NT2/D1 (cell line): ENCODE data around the gene CARD19.

Experiments
- DNase-seq: peaks from one replicate; pipeline ENCODE4 v3.0.0-alpha.2; 2011; ENCODE audit warnings: low read depth, low spot score
- H3K27me3 ChIP-seq: 2 replicates; pipeline ENCODE4 v1.6.0; 2011; ENCODE audit warnings: mild to moderate bottlenecking; ENCODE audit not compliant: insufficient read length, insufficient read depth
- H3K36me3 ChIP-seq: 2 replicates; pipeline ENCODE4 v1.6.1; 2011; ENCODE audit warnings: mild to moderate bottlenecking, low read length, mixed read lengths; ENCODE audit not compliant: insufficient read depth, insufficient read length
- H3K4me1 ChIP-seq: 2 replicates; pipeline ENCODE4 v1.5.1; 2011; ENCODE audit not compliant: insufficient read depth, insufficient read length
- H3K4me3 ChIP-seq: 2 replicates; pipeline ENCODE4 v1.5.1; 2011; ENCODE audit warnings: low read depth; ENCODE audit not compliant: insufficient read length
- H3K9ac ChIP-seq: 2 replicates; pipeline ENCODE4 v1.6.0; 2011; ENCODE audit warnings: low read depth; ENCODE audit not compliant: insufficient read length
- H3K9me3 ChIP-seq: 2 replicates; pipeline ENCODE4 v1.5.1; 2011; ENCODE audit warnings: mild to moderate bottlenecking, low read length; ENCODE audit not compliant: insufficient read depth
- SUZ12 ChIP-seq: IDR thresholded peaks from 2 replicates; pipeline ENCODE4 v1.6.1; 2011; ENCODE audit not compliant: insufficient read length, insufficient read depth; ENCODE audit errors: extremely low read depth
- YY1 ChIP-seq: IDR thresholded peaks from 2 replicates; pipeline ENCODE4 v1.6.1; 2011; ENCODE audit not compliant: insufficient read length, insufficient read depth
- ZNF274 ChIP-seq: IDR thresholded peaks from 2 replicates; pipeline ENCODE4 v1.6.1; 2011; ENCODE audit warnings: mild to moderate bottlenecking, low read depth, low read length

The CARD19 gene

DNA sequence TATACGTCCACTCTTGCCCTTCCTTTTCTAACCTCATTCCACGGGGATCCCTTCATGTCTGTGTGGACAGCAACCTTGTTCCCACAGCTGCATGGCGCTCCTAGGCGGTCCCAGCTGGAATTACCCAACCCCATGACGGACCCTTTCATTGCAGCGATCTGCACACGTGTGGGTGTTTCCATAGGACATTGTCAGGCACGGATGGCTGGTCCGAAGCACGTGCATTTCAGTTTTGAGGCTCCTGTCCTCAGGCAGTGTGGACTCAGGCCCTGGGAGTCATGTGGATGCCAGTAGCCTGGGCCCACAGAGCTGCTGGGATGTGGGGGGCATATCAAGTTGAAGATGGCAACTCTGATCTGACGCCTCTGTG lies 15.0 kb downstream of the CARD19 start:
- H3K9me3 ChIP-seq = no peaks in the 10 kb centered on the region
- TF ChIP-seq YY1 (no peak), SUZ12 (no peak), ZNF274 (no peak)
- no peaks in the 10 kb centered on the region for H3K27me3 ChIP-seq
- H3K9ac ChIP-seq = no peak overlapping the region
- peaks cover 12% of the 10 kb centered on the region for H3K4me1 ChIP-seq
- no peak for DNase-seq
- no peak overlapping the region for H3K4me3 ChIP-seq
- peaks cover 19% of the 10 kb centered on the region for H3K36me3 ChIP-seq

GRCh38 chr9:93111371-93112115 lies 15.5 kb downstream of the CARD19 start:
- Histone ChIP-seq H3K36me3 (peaks cover 19% of the 10 kb centered on the region), H3K4me3 (no peak overlapping the region), H3K4me1 (peaks cover 18% of the 10 kb centered on the region), H3K9me3 (no peaks in the 10 kb centered on the region), H3K9ac (peak overlapping the region; percentile 12), H3K27me3 (no peaks in the 10 kb centered on the region)
- DNase-seq = no peak
- TF ChIP-seq SUZ12 = no peak
- TF ChIP-seq ZNF274 = no peak
- no peak for TF ChIP-seq YY1

DNA sequence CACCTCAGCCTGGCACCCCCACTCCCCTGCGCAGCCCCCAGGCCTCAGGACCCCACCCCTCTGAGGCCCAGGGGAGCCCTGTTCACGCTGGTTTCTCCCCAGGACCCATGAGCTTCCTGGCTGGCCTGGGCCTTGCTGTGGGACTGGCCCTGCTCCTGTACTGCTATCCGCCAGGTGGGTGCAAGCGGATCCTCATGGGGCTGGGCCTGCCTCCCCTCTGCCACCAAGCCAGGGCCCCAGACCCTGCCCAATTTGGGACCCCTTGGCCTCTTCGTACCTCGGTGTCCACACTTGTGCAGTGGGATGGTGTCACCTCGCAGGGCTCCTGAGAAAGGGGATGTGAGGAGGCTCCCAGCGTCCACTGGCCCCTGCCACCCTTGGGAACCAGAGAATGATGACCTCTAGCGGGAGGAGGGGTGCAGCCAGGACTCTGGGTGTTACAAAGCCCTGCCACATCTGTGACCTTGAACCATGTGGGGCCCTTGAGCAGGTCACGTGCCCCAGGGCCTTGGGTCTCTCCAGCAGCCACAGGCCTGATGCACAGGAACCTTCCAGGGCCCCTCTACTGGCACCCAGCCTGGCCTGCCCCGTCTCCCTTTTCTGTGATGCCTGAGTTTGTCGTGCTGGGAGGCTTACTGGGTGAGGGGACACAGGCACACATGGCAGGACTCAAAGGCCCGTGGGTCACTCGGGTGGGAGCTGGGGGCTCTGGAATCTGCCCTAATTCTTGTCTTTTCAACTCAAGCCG lies 16.3 kb downstream of the CARD19 start:
- Histone ChIP-seq H3K27me3 (no peaks in the 10 kb centered on the region), H3K36me3 (peaks cover 19% of the 10 kb centered on the region), H3K4me1 (peaks cover 20% of the 10 kb centered on the region), H3K9ac (peak overlapping the region; percentile 12), H3K9me3 (no peaks in the 10 kb centered on the region), H3K4me3 (no peak overlapping the region)
- no peak for DNase-seq
- TF ChIP-seq YY1 (no peak), SUZ12 (no peak), ZNF274 (no peak)

DNA sequence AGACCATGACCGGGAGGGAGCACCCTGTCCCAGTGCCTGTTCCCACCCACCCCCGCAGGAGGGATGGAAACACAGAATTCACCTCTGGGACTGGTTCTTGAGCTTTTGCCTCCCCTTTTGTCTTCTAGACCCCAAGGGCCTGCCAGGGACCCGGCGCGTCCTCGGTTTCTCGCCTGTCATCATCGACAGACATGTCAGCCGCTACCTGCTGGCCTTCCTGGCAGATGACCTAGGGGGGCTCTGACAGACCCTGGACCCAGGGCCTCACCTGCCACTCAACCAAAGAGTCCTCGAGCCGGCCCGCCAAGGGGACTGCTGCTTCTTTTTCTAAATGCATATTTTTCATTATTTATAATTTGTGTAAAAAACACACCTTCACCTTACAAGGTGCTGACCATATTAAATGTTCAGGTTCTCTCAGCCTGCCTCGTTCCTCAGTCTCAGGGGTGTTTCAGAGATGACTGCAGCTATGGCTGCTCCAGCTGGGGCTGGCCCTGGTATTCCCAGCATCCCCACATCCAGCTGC lies 16.9 kb downstream of the CARD19 start:
- no peak for DNase-seq

GRCh38 chr9:93114169-93114983 lies 18.4 kb downstream of the CARD19 start:
- no peaks in the 10 kb centered on the region for H3K27me3 ChIP-seq
- H3K36me3 ChIP-seq = peaks cover 16% of the 10 kb centered on the region
- H3K4me3 ChIP-seq = no peak overlapping the region
- no peaks in the 10 kb centered on the region for H3K9me3 ChIP-seq
- TF ChIP-seq YY1 = no peak
- no peak for TF ChIP-seq SUZ12
- TF ChIP-seq ZNF274 = no peak
- no peak for DNase-seq
- H3K4me1 ChIP-seq = peaks cover 20% of the 10 kb centered on the region
- no peak overlapping the region for H3K9ac ChIP-seq

More for the DNA sequence above, 16.9 kb downstream of the CARD19 start:
- no peak overlapping the region for H3K9ac ChIP-seq
- peaks cover 20% of the 10 kb centered on the region for H3K4me1 ChIP-seq
- H3K36me3 ChIP-seq = peaks cover 16% of the 10 kb centered on the region
- H3K4me3 ChIP-seq = no peak overlapping the region
- TF ChIP-seq SUZ12 (no peak), ZNF274 (no peak), YY1 (no peak)
- no peaks in the 10 kb centered on the region for H3K9me3 ChIP-seq
- no peaks in the 10 kb centered on the region for H3K27me3 ChIP-seq

DNA sequence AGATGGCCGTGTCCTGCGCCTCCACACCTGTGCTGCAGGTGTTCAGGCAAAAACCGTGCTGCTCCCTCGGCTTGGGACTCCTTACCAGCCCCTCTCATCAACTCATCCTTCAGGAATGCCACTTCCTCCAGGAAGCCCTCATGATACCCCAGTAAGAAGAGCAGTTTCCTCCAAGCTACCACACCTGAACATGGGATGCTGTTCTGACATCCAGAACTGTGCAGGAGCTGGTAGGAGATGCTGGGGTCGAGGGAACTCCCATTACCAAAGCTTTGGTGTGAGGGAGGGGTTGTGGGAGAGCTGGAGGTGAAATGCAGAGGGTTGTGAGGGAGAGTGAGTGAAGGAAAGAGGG lies 18.9 kb downstream of the CARD19 start:
- DNase-seq = no peak
- TF ChIP-seq ZNF274 (no peak), YY1 (no peak), SUZ12 (no peak)
- Histone ChIP-seq H3K4me3 (no peak overlapping the region), H3K27me3 (no peaks in the 10 kb centered on the region), H3K4me1 (peaks cover 23% of the 10 kb centered on the region), H3K9ac (no peak overlapping the region), H3K36me3 (peaks cover 16% of the 10 kb centered on the region), H3K9me3 (no peaks in the 10 kb centered on the region)
